Endodermal cell (in vitro differentiated cells): ENCODE data around the gene PALLD. TPM values are rescaled to one million over a fixed set of nuclear protein-coding genes. Genes with fewer than 3 reads are reported as not detected.

Experiments
- DNase-seq: peaks from one replicate; pipeline ENCODE4 v3.0.0-alpha.2; 2017
- H3K27ac ChIP-seq: 2 replicates; pipeline ENCODE4 v1.5.1; 2013; ENCODE audit warnings: mild to moderate bottlenecking, low read depth, low read length, moderate library complexity
- H3K27me3 ChIP-seq: 2 replicates; pipeline ENCODE4 v1.6.1; 2013; ENCODE audit warnings: mild to moderate bottlenecking, low read length, moderate library complexity; ENCODE audit not compliant: insufficient read depth, control insufficient read depth, poor library complexity, severe bottlenecking
- H3K36me3 ChIP-seq: 2 replicates; pipeline ENCODE4 v1.7.0; 2013; ENCODE audit warnings: mild to moderate bottlenecking, low read length, moderate library complexity; ENCODE audit not compliant: control insufficient read depth, insufficient read depth
- H3K4me1 ChIP-seq: one replicate; pipeline ENCODE4 v1.7.0; 2013; ENCODE audit warnings: low read length; ENCODE audit not compliant: control insufficient read depth, insufficient read depth
- H3K4me3 ChIP-seq: 2 replicates; pipeline ENCODE4 v1.5.1; 2013; ENCODE audit warnings: mild to moderate bottlenecking, low read length, moderate library complexity
- H3K9ac ChIP-seq: 2 replicates; pipeline ENCODE4 v1.6.1; 2013; ENCODE audit warnings: mild to moderate bottlenecking, low read length, moderate library complexity; ENCODE audit not compliant: poor library complexity, severe bottlenecking; ENCODE audit errors: extremely low read depth
- H3K9me3 ChIP-seq: 2 replicates; pipeline ENCODE4 v1.6.1; 2013; ENCODE audit warnings: mild to moderate bottlenecking, low read length, moderate library complexity; ENCODE audit not compliant: control insufficient read depth
- H3K27ac Mint-ChIP-seq: 2 replicates; pipeline ENCODE4 v1.8.0; 2020; ENCODE audit warnings: mixed read lengths
- H3K27me3 Mint-ChIP-seq: 2 replicates; pipeline ENCODE4 v1.8.0; 2021; ENCODE audit warnings: mild to moderate bottlenecking, mixed read lengths; ENCODE audit not compliant: insufficient read depth
- H3K36me3 Mint-ChIP-seq: 2 replicates; pipeline ENCODE4 v1.8.0; 2020; ENCODE audit warnings: low read depth, mixed read lengths
- H3K4me1 Mint-ChIP-seq: 2 replicates; pipeline ENCODE4 v1.8.0; 2020; ENCODE audit warnings: mixed read lengths
- H3K4me3 Mint-ChIP-seq: 2 replicates; pipeline ENCODE4 v1.8.0; 2020; ENCODE audit warnings: mild to moderate bottlenecking, moderate library complexity, mixed read lengths
- H3K9me3 Mint-ChIP-seq: 2 replicates; pipeline ENCODE4 v1.8.0; 2020; ENCODE audit warnings: mild to moderate bottlenecking, mixed read lengths
- WGBS, 2 experiments: methylation state at CpG; one replicate each; pipeline versions ENCODE4 v1.1.5 to v1.1.7; 2013; ENCODE audit warnings: missing lambda C conversion rate in 2 of 2, mixed read lengths in 1 of 2; ENCODE audit not compliant: insufficient coverage in 1 of 2, insufficient read length in 1 of 2; 5-methylcytosine and 5-hydroxymethylcytosine counted together
- total RNA-seq, 2 donors: library from RNA; stranded (reverse); fragmentation: NEBNext Ultra II Directional in 1 of 2; extraction: Animal tissue kit (Norgen Biotek cat#: 25700) in 1 of 2; gene quantifications; 2 replicates in 1 of 2; 3 replicates in 1 of 2; pipeline ENCODE4 v1.2.1, GENCODE V29; 2021
- TF ChIP-seq, protein P1 (sequence below): fragments of 200-600 bp; sonication (generic); conservative IDR thresholded peaks from 2 replicates; pipeline ENCODE4 v1.5.0; 2021; ENCODE audit warnings: antibody characterized with exemption, mild to moderate bottlenecking

Gene PALLD
- total RNA-seq, 2 donors from 2014 or later = 51.8 to 86.7 TPM

DNA sequence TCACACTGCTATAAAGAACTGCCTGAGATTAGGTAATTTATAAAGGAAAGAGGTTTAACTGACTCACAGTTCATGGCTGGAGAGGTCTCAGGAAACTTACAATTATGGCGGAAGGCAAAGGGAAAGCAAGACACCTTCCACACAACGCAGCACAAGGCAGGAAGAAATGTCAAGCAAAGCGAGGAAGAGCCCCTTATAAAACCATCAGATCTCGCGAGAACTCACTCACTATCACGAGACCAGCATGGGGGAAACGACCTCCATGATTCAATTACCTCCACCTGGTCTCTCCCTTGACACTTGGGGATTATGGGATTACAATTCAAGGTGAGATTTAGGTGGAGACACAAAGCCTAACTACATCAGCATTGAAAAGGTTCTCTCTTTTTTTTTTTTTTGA lies 39.6 kb downstream of the PALLD start:
- H3K9me3 ChIP-seq = no peaks in the 10 kb centered on the region
- H3K27me3 ChIP-seq = peaks cover 19% of the 10 kb centered on the region
- H3K27ac Mint-ChIP-seq = no peak overlapping the region
- H3K9me3 Mint-ChIP-seq = peaks cover 6% of the 10 kb centered on the region
- H3K27me3 Mint-ChIP-seq = no peaks in the 10 kb centered on the region
- H3K36me3 ChIP-seq = no peaks in the 10 kb centered on the region
- H3K4me1 Mint-ChIP-seq = peaks cover 10% of the 10 kb centered on the region
- DNase-seq = peak; percentile 64
- no peak overlapping the region for H3K4me3 ChIP-seq
- peaks cover 4% of the 10 kb centered on the region for H3K4me1 ChIP-seq
- H3K4me3 Mint-ChIP-seq = no peak overlapping the region
- H3K36me3 Mint-ChIP-seq = no peaks in the 10 kb centered on the region
- no peak overlapping the region for H3K9ac ChIP-seq
- WGBS, 2 experiments = 75 to 82% methylated on average over 7 of the region's 7 CpGs
- H3K27ac ChIP-seq = no peak overlapping the region
- TF ChIP-seq, protein P1, sequence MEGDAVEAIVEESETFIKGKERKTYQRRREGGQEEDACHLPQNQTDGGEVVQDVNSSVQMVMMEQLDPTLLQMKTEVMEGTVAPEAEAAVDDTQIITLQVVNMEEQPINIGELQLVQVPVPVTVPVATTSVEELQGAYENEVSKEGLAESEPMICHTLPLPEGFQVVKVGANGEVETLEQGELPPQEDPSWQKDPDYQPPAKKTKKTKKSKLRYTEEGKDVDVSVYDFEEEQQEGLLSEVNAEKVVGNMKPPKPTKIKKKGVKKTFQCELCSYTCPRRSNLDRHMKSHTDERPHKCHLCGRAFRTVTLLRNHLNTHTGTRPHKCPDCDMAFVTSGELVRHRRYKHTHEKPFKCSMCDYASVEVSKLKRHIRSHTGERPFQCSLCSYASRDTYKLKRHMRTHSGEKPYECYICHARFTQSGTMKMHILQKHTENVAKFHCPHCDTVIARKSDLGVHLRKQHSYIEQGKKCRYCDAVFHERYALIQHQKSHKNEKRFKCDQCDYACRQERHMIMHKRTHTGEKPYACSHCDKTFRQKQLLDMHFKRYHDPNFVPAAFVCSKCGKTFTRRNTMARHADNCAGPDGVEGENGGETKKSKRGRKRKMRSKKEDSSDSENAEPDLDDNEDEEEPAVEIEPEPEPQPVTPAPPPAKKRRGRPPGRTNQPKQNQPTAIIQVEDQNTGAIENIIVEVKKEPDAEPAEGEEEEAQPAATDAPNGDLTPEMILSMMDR = no peak

DNA sequence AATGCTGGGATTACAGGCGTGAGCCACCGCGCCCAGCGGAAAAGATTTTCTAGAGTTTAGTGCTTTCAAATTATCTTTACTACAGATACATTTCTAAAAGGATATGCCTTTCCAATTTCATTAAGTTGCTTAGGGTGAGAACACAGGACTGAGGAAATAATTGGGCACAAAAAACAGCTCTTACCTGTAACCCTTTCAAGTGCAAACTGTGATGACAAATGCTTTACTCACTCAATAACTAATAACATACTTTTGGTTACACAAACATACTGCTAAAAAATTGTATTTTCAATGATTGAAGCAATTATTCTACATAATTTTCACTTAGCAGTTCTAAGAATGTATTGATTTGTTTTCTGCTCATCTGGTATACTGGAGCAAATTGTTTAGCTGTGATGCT lies 40.2 kb downstream of the PALLD start:
- H3K9me3 ChIP-seq = no peaks in the 10 kb centered on the region
- Mint-ChIP-seq H3K4me1 (peaks cover 10% of the 10 kb centered on the region), H3K27ac (no peak overlapping the region), H3K27me3 (no peaks in the 10 kb centered on the region), H3K36me3 (no peaks in the 10 kb centered on the region), H3K4me3 (no peak overlapping the region), H3K9me3 (peaks cover 6% of the 10 kb centered on the region)
- H3K36me3 ChIP-seq = no peaks in the 10 kb centered on the region
- no peak overlapping the region for H3K9ac ChIP-seq
- 100% methylated on average over 4 of the region's 4 CpGs for WGBS, 2 experiments
- TF ChIP-seq, protein P1 = no peak
- H3K4me1 ChIP-seq = peaks cover 4% of the 10 kb centered on the region
- no peak for DNase-seq
- peaks cover 19% of the 10 kb centered on the region for H3K27me3 ChIP-seq
- H3K4me3 ChIP-seq = no peak overlapping the region
- H3K27ac ChIP-seq = no peak overlapping the region

DNA sequence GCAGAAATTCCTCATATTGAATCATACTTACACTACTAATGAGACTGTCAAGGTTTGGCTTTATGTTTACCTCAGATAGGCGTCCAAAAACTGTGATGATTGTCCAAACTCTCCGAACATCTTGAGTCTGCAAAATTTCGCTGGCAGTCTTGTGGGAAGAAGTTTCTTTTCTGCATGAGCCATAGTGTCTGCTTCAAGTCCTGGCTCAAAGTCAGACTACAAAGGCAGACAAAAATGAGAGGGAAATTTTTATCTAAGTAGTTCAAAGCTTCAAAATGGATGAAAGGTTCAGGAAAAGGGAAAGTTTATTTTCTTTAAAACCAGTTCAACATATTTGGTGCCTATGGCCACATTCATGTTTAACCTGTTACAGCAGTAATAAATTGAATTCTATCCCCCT lies 40.7 kb downstream of the PALLD start:
- no peaks in the 10 kb centered on the region for H3K9me3 ChIP-seq
- Mint-ChIP-seq H3K9me3 (peaks cover 6% of the 10 kb centered on the region), H3K27me3 (no peaks in the 10 kb centered on the region), H3K4me3 (no peak overlapping the region), H3K27ac (no peak overlapping the region), H3K4me1 (peaks cover 10% of the 10 kb centered on the region), H3K36me3 (no peaks in the 10 kb centered on the region)
- DNase-seq = no peak
- no peak overlapping the region for H3K9ac ChIP-seq
- H3K4me1 ChIP-seq = peaks cover 4% of the 10 kb centered on the region
- H3K36me3 ChIP-seq = no peaks in the 10 kb centered on the region
- TF ChIP-seq, protein P1 = no peak
- peaks cover 18% of the 10 kb centered on the region for H3K27me3 ChIP-seq
- H3K4me3 ChIP-seq = no peak overlapping the region
- WGBS, 2 experiments = 92 to 100% methylated on average over 3 of the region's 3 CpGs
- no peak overlapping the region for H3K27ac ChIP-seq
